HepG2 (cell line): ENCODE measurements around the gene EEFSEC. TPM values are rescaled to one million over a fixed set of nuclear protein-coding genes. Genes with fewer than 3 reads are reported as not detected.

Experiments
- ATAC-seq: fragments of 200-7000 bp; cut with Tn5 transposase; 3 replicates; pipeline ENCODE4 v1.9.1; 2020; ENCODE audit warnings: mild to moderate bottlenecking, moderate library complexity
- BruUV-seq: library from RNA; stranded (reverse); fragments of 400-500 nt; replicated peaks from 2 replicates; lab custom pipeline; 2021; lab: Mats Ljungman, UMichigan
- CTCF ChIA-PET: fragments of 300-600 bp; formaldehyde crosslinking; extraction: SDS; loops from one replicate; lab custom pipeline; 2021; ENCODE audit warnings: low total read pairs, inconsistent platforms, low intra/inter-chr PET ratio; lab: Yijun Ruan, JAX
- POLR2A ChIA-PET: fragments of 350-600 bp; sonication (Branson Sonifier 250); formaldehyde crosslinking; loops from one replicate; lab custom pipeline; 2020; ENCODE audit warnings: antibody characterized with exemption, inconsistent platforms; lab: Yijun Ruan, JAX
- DNase-seq: peaks from one replicate; pipeline ENCODE4 v3.0.0-alpha.2; 2015; ENCODE audit warnings: low spot score
- FAIRE-seq: peaks from 3 replicates; lab custom pipeline; 2011; peaks lifted over from hg19 to GRCh38; lab: Jason Lieb, UNC
- H2AFZ ChIP-seq: one replicate; pipeline ENCODE4 v1.6.1; 2011; ENCODE audit warnings: low read length, inconsistent platforms
- H3K27ac ChIP-seq: fragments of 300-600 bp; 3 replicates; pipeline ENCODE4 v1.8.0; 2011; ENCODE audit warnings: mixed run types, mild to moderate bottlenecking, mixed read lengths, low read length, inconsistent platforms; ENCODE audit not compliant: insufficient read depth; ENCODE audit errors: extremely low read length
- H3K27me3 ChIP-seq, 2 experiments: fragments of 200-600 bp in 1 of 2; 2 replicates in 1 of 2; 3 replicates in 1 of 2; pipeline versions ENCODE4 v1.6.0 to v1.8.0; 2011; ENCODE audit warnings: low read length in 2 of 2, mild to moderate bottlenecking in 2 of 2, moderate library complexity in 2 of 2, inconsistent platforms in 1 of 2; ENCODE audit not compliant: insufficient read depth in 2 of 2, control insufficient read depth in 1 of 2
- H3K36me3 ChIP-seq, 2 experiments: fragments of 200-600 bp in 1 of 2; replicated peaks in 1 of 2; 2 replicates in 1 of 2; 3 replicates in 1 of 2; pipeline versions ENCODE4 v1.5.1 to v1.8.0; 2011; ENCODE audit warnings: low read length in 2 of 2, inconsistent platforms in 1 of 2; ENCODE audit not compliant: insufficient read depth in 2 of 2, control insufficient read depth in 1 of 2
- H3K4me1 ChIP-seq: 2 replicates; pipeline ENCODE4 v1.5.1; 2012; ENCODE audit warnings: low read length, inconsistent platforms; ENCODE audit not compliant: insufficient read depth
- H3K4me2 ChIP-seq: 2 replicates; pipeline ENCODE4 v1.6.0; 2011; ENCODE audit warnings: low read depth, low read length, inconsistent platforms
- H3K4me3 ChIP-seq, 3 experiments: fragments of 200-600 bp in 1 of 3; sonication (generic), shearing (Covaris generic) in 1 of 3; replicated peaks in 1 of 3; 2 replicates each; pipeline ENCODE4 v1.5.1; 2011 to 2016; ENCODE audit warnings: low read length in 3 of 3, inconsistent platforms in 2 of 3, low read depth in 2 of 3, mild to moderate bottlenecking in 2 of 3, control low read depth in 1 of 3, mixed read lengths in 1 of 3; ENCODE audit not compliant: insufficient read depth in 1 of 3
- H3K79me2 ChIP-seq: one replicate; pipeline ENCODE4 v1.6.1; 2011; ENCODE audit warnings: low read length, inconsistent platforms; ENCODE audit not compliant: insufficient read depth
- H3K9ac ChIP-seq: 2 replicates; pipeline ENCODE4 v1.6.0; 2011; ENCODE audit warnings: mild to moderate bottlenecking, low read depth, low read length, inconsistent platforms; ENCODE audit not compliant: insufficient read depth
- H3K9me3 ChIP-seq: 2 replicates; pipeline ENCODE4 v1.5.1; 2012; ENCODE audit warnings: mild to moderate bottlenecking, low read length
- H4K20me1 ChIP-seq: 2 replicates; pipeline ENCODE4 v1.6.0; 2011; ENCODE audit warnings: inconsistent platforms, mild to moderate bottlenecking, low read length, moderate library complexity; ENCODE audit not compliant: insufficient read depth
- CCAR2 ChIP-seq: fragments of 200-400 bp; formaldehyde crosslinking; optimal IDR thresholded peaks from 2 replicates; pipeline ENCODE3; 2018; ENCODE audit warnings: low read depth, mild to moderate bottlenecking, low read length, moderate library complexity
- HIVEP1 ChIP-seq: sonication (generic); formaldehyde crosslinking; IDR thresholded peaks from 2 replicates; pipeline ENCODE4 v1.4.0; 2020; ENCODE audit warnings: mild to moderate bottlenecking, missing genetic modification reagents
- KLF9 ChIP-seq: IDR thresholded peaks from 2 replicates; pipeline ENCODE4 v1.6.1; 2016; ENCODE audit warnings: low read depth
- MAZ ChIP-seq, 2 experiments: sonication (generic) in 1 of 2; formaldehyde crosslinking in 1 of 2; IDR thresholded peaks; 2 replicates each; pipeline versions ENCODE4 v1.5.0 to v1.6.1; 2012 to 2020; ENCODE audit warnings: low read depth in 2 of 2, mild to moderate bottlenecking in 2 of 2, borderline replicate concordance in 1 of 2, improper control_type of control experiment in 1 of 2, low read length in 1 of 2, missing genetic modification reagents in 1 of 2, moderate library complexity in 1 of 2
- SP4 ChIP-seq: sonication (generic); formaldehyde crosslinking; IDR thresholded peaks from 2 replicates; pipeline ENCODE4 v1.8.1; 2023; ENCODE audit warnings: mild to moderate bottlenecking, missing genetic modification reagents
- ZMYM3 ChIP-seq: sonication (generic); formaldehyde crosslinking; IDR thresholded peaks from 2 replicates; pipeline ENCODE4 v1.5.1; 2020; ENCODE audit warnings: mild to moderate bottlenecking, missing genetic modification reagents
- ZNF367 ChIP-seq: sonication (generic); formaldehyde crosslinking; IDR thresholded peaks from 2 replicates; pipeline ENCODE4 v1.4.0; 2020; ENCODE audit warnings: missing genetic modification reagents, borderline replicate concordance
- ZNF562 ChIP-seq: sonication (generic); formaldehyde crosslinking; IDR thresholded peaks from 2 replicates; pipeline ENCODE4 v1.8.0; 2022; ENCODE audit warnings: missing genetic modification reagents, borderline replicate concordance
- ZNF766 ChIP-seq: sonication (generic); formaldehyde crosslinking; IDR thresholded peaks from 2 replicates; pipeline ENCODE4 v1.5.0; 2020; ENCODE audit warnings: missing genetic modification reagents, borderline replicate concordance
- ZSCAN30 ChIP-seq: sonication (generic); formaldehyde crosslinking; IDR thresholded peaks from 2 replicates; pipeline ENCODE4 v1.5.0; 2020; ENCODE audit warnings: mild to moderate bottlenecking, missing genetic modification reagents
- WGBS: methylation state at CpG from one replicate; pipeline ENCODE4 v1.1.6; 2017; ENCODE audit warnings: low lambda C conversion rate; 5-methylcytosine and 5-hydroxymethylcytosine counted together
- in situ Hi-C: cut with HindIII; loops from 2 replicates; pipeline ENCODE4 v1.10.0; 2017; ENCODE audit warnings: low pct_unique_long_range_greater_than_20kb; ENCODE audit not compliant: extremely low pct_ligation_motif_present
- intact Hi-C: fragments of 100-400 bp; cut with micrococcal nuclease; formaldehyde crosslinking; loops from one replicate; pipeline ENCODE4 v1.10.0; 2022; ENCODE audit not compliant: unreplicated experiment
- polyA plus RNA-seq, 8 experiments: library from polyadenylated mRNA; depleted of rRNA in 3 of 8; stranded (reverse) in 7 of 8; unstranded in 1 of 8; fragments of >200 nt; fragmentation: Illumina TruSeq in 4 of 8; extraction: Trizol in 4 of 8; gene quantifications; 2 replicates each; pipeline versions ENCODE4 v1.2.1 to v1.2.3, GENCODE V29; 2011 to 2016; ENCODE audit warnings: low read depth in 4 of 8, missing spikeins in 1 of 8, mixed read lengths in 1 of 8; ENCODE audit not compliant: insufficient read depth in 1 of 8
- total RNA-seq, 5 experiments: library from RNA; depleted of rRNA; stranded (reverse); fragments of >200 nt; fragmentation: Illumina TruSeq; extraction: Trizol; gene quantifications; 2 replicates each; pipeline ENCODE4 v1.2.3, GENCODE V29; 2016; ENCODE audit warnings: low read depth in 1 of 5
- TF ChIP-seq, protein P1 (sequence below): sonication (generic); formaldehyde crosslinking; IDR thresholded peaks from 2 replicates; pipeline ENCODE4 v1.8.1; 2023; ENCODE audit warnings: missing genetic modification reagents, mild to moderate bottlenecking, borderline replicate concordance
- TF ChIP-seq, protein P2 (sequence below): sonication (generic); formaldehyde crosslinking; IDR thresholded peaks from 2 replicates; pipeline ENCODE4 v1.4.0; 2020; ENCODE audit warnings: missing genetic modification reagents, borderline replicate concordance
- TF ChIP-seq, protein P3 (sequence below): sonication (generic); formaldehyde crosslinking; IDR thresholded peaks from 2 replicates; pipeline ENCODE4 v1.5.1; 2020; ENCODE audit warnings: missing genetic modification reagents, mild to moderate bottlenecking, borderline replicate concordance
- TF ChIP-seq, protein P4 (sequence below): sonication (generic); formaldehyde crosslinking; IDR thresholded peaks from 2 replicates; pipeline ENCODE4 v1.8.0; 2022; ENCODE audit warnings: mild to moderate bottlenecking, missing genetic modification reagents; ENCODE audit not compliant: insufficient replicate concordance

Gene EEFSEC
- total and polyA plus RNA-seq, 2 of the 13 experiments (the other 11 are each of a cell fraction or from before 2014, with no cell fraction given): 6.4 to 24.2 TPM

DNA sequence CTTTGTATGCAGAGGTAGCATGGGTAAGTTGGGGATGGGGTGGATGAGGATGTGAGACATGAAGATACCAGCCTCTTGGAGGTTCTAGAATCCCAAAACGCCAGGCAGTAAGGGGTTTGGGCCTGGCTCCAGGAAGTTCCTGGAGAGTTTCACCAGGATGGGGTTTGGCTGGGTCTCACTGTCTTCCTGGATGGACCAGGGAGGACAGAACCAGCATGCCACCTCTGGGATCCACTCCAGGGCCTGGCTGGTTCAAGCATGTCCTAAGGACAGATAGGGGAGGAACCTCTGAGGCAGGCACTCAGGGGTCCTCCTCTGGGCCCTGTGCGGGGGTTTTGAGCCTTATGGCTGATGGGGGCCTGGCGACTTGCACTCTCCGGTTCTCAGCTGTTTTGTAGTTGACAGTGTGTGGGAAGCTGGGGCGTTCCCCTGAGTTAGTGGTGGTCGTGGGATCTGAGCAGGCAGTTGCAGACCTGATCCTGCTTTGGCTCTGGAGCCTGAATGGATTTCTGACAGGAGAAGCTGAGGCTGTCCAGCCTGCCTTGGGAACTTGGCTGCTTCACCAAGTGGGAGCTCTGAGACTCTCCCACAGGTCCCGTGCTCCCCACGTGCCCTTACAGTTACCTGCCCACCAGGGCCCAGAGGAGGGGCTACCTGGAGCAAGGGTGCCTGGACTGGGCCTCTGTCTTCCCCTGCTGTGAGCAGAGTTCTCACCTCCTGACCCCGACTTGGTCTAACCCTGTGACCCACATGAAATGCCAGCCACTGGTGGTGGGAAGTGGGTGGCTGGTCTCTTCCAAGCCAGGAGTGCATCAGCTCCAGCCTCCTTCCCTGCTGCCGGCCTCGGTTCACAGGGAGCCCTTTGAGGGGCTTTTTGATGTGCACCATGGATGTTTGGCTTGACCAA is 128.4 kb downstream of the EEFSEC start:
- H3K4me2 ChIP-seq: no peak overlapping the region
- no TSS peak for BruUV-seq
- H3K27me3 ChIP-seq: no peaks in the 10 kb centered on the region
- H2AFZ ChIP-seq: no peak overlapping the region
- ChIA-PET POLR2A (no interaction called here), CTCF (no interaction called here)
- intact Hi-C loops (no loop called here), in situ Hi-C loops (no loop called here)
- no peak overlapping the region for H3K9ac ChIP-seq
- H3K9me3 ChIP-seq: no peaks in the 10 kb centered on the region
- H3K36me3 ChIP-seq: peaks cover 7 to 14% of the 10 kb centered on the region in 2 experiments
- H3K79me2 ChIP-seq: no peaks in the 10 kb centered on the region
- no peak for FAIRE-seq
- ATAC-seq: no peak
- DNase-seq: no peak
- H3K4me1 ChIP-seq: peaks cover 8% of the 10 kb centered on the region; the same call in 1 of the 2 replicates
- H3K27ac ChIP-seq: no peak overlapping the region
- H4K20me1 ChIP-seq: no peaks in the 10 kb centered on the region
- no peak overlapping the region for H3K4me3 ChIP-seq
- 88% methylated on average over 6 of the region's 11 CpGs for WGBS
- TF ChIP-seq, protein P1, sequence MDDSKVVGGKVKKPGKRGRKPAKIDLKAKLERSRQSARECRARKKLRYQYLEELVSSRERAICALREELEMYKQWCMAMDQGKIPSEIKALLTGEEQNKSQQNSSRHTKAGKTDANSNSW: no peak
- TF ChIP-seq, protein P2, sequence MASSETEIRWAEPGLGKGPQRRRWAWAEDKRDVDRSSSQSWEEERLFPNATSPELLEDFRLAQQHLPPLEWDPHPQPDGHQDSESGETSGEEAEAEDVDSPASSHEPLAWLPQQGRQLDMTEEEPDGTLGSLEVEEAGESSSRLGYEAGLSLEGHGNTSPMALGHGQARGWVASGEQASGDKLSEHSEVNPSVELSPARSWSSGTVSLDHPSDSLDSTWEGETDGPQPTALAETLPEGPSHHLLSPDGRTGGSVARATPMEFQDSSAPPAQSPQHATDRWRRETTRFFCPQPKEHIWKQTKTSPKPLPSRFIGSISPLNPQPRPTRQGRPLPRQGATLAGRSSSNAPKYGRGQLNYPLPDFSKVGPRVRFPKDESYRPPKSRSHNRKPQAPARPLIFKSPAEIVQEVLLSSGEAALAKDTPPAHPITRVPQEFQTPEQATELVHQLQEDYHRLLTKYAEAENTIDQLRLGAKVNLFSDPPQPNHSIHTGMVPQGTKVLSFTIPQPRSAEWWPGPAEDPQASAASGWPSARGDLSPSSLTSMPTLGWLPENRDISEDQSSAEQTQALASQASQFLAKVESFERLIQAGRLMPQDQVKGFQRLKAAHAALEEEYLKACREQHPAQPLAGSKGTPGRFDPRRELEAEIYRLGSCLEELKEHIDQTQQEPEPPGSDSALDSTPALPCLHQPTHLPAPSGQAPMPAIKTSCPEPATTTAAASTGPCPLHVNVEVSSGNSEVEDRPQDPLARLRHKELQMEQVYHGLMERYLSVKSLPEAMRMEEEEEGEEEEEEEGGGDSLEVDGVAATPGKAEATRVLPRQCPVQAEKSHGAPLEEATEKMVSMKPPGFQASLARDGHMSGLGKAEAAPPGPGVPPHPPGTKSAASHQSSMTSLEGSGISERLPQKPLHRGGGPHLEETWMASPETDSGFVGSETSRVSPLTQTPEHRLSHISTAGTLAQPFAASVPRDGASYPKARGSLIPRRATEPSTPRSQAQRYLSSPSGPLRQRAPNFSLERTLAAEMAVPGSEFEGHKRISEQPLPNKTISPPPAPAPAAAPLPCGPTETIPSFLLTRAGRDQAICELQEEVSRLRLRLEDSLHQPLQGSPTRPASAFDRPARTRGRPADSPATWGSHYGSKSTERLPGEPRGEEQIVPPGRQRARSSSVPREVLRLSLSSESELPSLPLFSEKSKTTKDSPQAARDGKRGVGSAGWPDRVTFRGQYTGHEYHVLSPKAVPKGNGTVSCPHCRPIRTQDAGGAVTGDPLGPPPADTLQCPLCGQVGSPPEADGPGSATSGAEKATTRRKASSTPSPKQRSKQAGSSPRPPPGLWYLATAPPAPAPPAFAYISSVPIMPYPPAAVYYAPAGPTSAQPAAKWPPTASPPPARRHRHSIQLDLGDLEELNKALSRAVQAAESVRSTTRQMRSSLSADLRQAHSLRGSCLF (CRISPR knock-in tag): no peak
- TF ChIP-seq HIVEP1 (no peak), ZSCAN30 (no peak), CCAR2 (no peak), MAZ (IDR thresholded peaks at IDR 0.05; ENCODE audit: borderline replicate concordance, low read depth, low read length) (no peak), MAZ (CRISPR knock-in tag; IDR thresholded peaks at IDR 0.05; ENCODE audit: low read depth) (no peak), ZNF367 (no peak), ZNF562 (CRISPR knock-in tag) (no peak), ZNF766 (CRISPR knock-in tag) (no peak), ZMYM3 (CRISPR knock-in tag) (no peak), KLF9 (no peak), SP4 (CRISPR knock-in tag) (no peak)
- TF ChIP-seq, protein P3, sequence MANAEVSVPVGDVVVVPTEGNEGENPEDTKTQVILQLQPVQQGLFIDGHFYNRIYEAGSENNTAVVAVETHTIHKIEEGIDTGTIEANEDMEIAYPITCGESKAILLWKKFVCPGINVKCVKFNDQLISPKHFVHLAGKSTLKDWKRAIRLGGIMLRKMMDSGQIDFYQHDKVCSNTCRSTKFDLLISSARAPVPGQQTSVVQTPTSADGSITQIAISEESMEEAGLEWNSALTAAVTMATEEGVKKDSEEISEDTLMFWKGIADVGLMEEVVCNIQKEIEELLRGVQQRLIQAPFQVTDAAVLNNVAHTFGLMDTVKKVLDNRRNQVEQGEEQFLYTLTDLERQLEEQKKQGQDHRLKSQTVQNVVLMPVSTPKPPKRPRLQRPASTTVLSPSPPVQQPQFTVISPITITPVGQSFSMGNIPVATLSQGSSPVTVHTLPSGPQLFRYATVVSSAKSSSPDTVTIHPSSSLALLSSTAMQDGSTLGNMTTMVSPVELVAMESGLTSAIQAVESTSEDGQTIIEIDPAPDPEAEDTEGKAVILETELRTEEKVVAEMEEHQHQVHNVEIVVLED (CRISPR knock-in tag): no peak
- TF ChIP-seq, protein P4, sequence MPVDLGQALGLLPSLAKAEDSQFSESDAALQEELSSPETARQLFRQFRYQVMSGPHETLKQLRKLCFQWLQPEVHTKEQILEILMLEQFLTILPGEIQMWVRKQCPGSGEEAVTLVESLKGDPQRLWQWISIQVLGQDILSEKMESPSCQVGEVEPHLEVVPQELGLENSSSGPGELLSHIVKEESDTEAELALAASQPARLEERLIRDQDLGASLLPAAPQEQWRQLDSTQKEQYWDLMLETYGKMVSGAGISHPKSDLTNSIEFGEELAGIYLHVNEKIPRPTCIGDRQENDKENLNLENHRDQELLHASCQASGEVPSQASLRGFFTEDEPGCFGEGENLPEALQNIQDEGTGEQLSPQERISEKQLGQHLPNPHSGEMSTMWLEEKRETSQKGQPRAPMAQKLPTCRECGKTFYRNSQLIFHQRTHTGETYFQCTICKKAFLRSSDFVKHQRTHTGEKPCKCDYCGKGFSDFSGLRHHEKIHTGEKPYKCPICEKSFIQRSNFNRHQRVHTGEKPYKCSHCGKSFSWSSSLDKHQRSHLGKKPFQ (CRISPR knock-in tag): no peak
